ENCODE measurements around the gene SOCS4. TPM values are rescaled to one million over a fixed set of nuclear protein-coding genes. Genes with fewer than 3 reads are reported as not detected.
A peak's percentile ranks its signal among the peaks of the same experiment; 100 is the strongest.
"Not testable (repeated sequence)": the region's sequence is repeated elsewhere in the genome, so short reads cannot be mapped to it uniquely, and the experiment has no call there.

The SOCS4 gene
- total RNA-seq, 3 donors from 2014 or later: 16.6 to 41.6 (median 23.5) TPM

- no peak for TF ChIP-seq CTCF (IDR thresholded peaks at IDR 0.05)
- intact Hi-C loops (cut with DNase I, micrococcal nuclease): no loop called here
- Histone ChIP-seq H3K4me1 (ENCODE audit: low read depth) (peaks cover 21% of the 10 kb centered on the region), H3K4me3 (peak overlapping the region; percentile 42), H3K9me3 (no peaks in the 10 kb centered on the region), H3K36me3 (ENCODE audit: low read depth) (no peaks in the 10 kb centered on the region)
- DNase-seq (no peak), ATAC-seq (no peak)
Measured at GRCh38 chr14:55026441-55026792, 619 bp upstream of the SOCS4 start.

- ATAC-seq (no peak), DNase-seq (no peak)
- Histone ChIP-seq H3K36me3 (ENCODE audit: low read depth) (no peaks in the 10 kb centered on the region), H3K4me3 (no peak overlapping the region), H3K9me3 (no peaks in the 10 kb centered on the region), H3K4me1 (ENCODE audit: low read depth) (peaks cover 21% of the 10 kb centered on the region)
- intact Hi-C loops (cut with DNase I, micrococcal nuclease): no loop called here
- TF ChIP-seq CTCF (IDR thresholded peaks at IDR 0.05): no peak
Measured at GRCh38 chr14:55028066-55028465, 1.0 kb downstream of the SOCS4 start.

- no peak for DNase-seq
- H3K36me3 ChIP-seq (ENCODE audit: low read depth): no peaks in the 10 kb centered on the region
- intact Hi-C loops (cut with DNase I, micrococcal nuclease): no loop called here
Measured at GRCh38 chr14:55028476-55028875, 1.4 kb downstream of the SOCS4 start.

GRCh38 chr14:55031190-55031589 is 4.2 kb downstream of the SOCS4 start:
- no peak for TF ChIP-seq CTCF (IDR thresholded peaks at IDR 0.05)
- DNase-seq (no peak), ATAC-seq (no peak)
- intact Hi-C loops (cut with DNase I, micrococcal nuclease): no loop called here
- no peaks in the 10 kb centered on the region for H3K9me3 ChIP-seq
- H3K36me3 ChIP-seq (ENCODE audit: low read depth): no peaks in the 10 kb centered on the region
- peaks cover 16% of the 10 kb centered on the region for H3K4me1 ChIP-seq (ENCODE audit: low read depth)
- H3K4me3 ChIP-seq: no peak overlapping the region

More at GRCh38 chr14:55028476-55028875, 1.4 kb downstream of the SOCS4 start:
- H3K4me1 ChIP-seq (ENCODE audit: low read depth): peaks cover 21% of the 10 kb centered on the region
- ATAC-seq: no peak
- H3K4me3 ChIP-seq: no peak overlapping the region
- no peaks in the 10 kb centered on the region for H3K9me3 ChIP-seq
- TF ChIP-seq CTCF (IDR thresholded peaks at IDR 0.05): no peak

- H3K9me3 ChIP-seq; intact Hi-C loops (cut with DNase I, micrococcal nuclease); ATAC-seq; H3K4me3 ChIP-seq; DNase-seq; H3K36me3 ChIP-seq (ENCODE audit: low read depth); H3K4me1 ChIP-seq (ENCODE audit: low read depth): not testable (repeated sequence)
Measured at GRCh38 chr14:55037995-55038394, 11.0 kb downstream of the SOCS4 start.

GRCh38 chr14:55038708-55039107 is 11.7 kb downstream of the SOCS4 start:
- H3K4me3 ChIP-seq: no peak overlapping the region
- no peaks in the 10 kb centered on the region for H3K36me3 ChIP-seq (ENCODE audit: low read depth)
- TF ChIP-seq CTCF (IDR thresholded peaks at IDR 0.05): no peak
- H3K4me1 ChIP-seq (ENCODE audit: low read depth): no peaks in the 10 kb centered on the region
- ATAC-seq (no peak), DNase-seq (no peak)
- intact Hi-C loops (cut with DNase I, micrococcal nuclease): no loop called here
- H3K9me3 ChIP-seq: no peaks in the 10 kb centered on the region
